AG09319 (cell line): ENCODE data around the gene ZNF101.

Experiments
- DNase-seq: peaks from one replicate; pipeline ENCODE4 v3.0.0-alpha.2; 2010; ENCODE audit warnings: low read depth; ENCODE audit errors: extremely low read depth
- CTCF ChIP-seq: IDR thresholded peaks from 2 replicates; pipeline ENCODE4 v1.5.1; 2011; ENCODE audit warnings: low read depth, mild to moderate bottlenecking, inconsistent platforms, low read length, moderate library complexity

Gene ZNF101

GRCh38 chr19:19655641-19656343 lies 12.8 kb upstream of the ZNF101 start:
- DNase-seq, result no peak
- TF ChIP-seq CTCF, result no peak

- no peak for TF ChIP-seq CTCF
- no peak for DNase-seq
These were observed 11.9 kb upstream of the ZNF101 start for GRCh38 chr19:19656451-19657396.

DNA sequence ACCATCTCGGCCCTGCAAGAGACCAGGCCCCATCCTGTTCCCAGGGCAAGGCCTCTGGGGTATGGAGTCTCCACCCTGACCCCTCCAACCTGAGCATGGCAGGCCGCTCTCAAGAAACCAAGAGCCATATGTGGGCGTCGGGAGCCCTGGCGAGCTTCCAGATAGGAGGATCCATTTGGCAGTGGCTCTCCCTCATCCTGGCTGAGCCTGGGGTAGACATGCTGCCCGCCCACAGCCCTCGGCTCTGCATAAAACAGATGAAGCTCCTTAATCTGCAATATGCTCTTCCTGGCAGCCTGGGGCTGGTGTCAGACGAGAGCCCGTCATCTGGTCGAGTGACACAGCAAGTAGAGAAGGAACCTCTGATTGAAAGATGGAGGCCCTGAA lies 11.2 kb upstream of the ZNF101 start:
- TF ChIP-seq CTCF, result no peak

GRCh38 chr19:19659646-19660245 lies 8.9 kb upstream of the ZNF101 start:
- DNase-seq, result no peak

More for the DNA sequence above, 11.2 kb upstream of the ZNF101 start:
- no peak for DNase-seq

GRCh38 chr19:19661141-19661674 lies 7.4 kb upstream of the ZNF101 start:
- DNase-seq, result no peak
- TF ChIP-seq CTCF, result no peak

More at GRCh38 chr19:19659646-19660245, 8.9 kb upstream of the ZNF101 start:
- no peak for TF ChIP-seq CTCF

GRCh38 chr19:19661675-19662251 lies 6.9 kb upstream of the ZNF101 start:
- TF ChIP-seq CTCF, result no peak
- DNase-seq, result no peak
